K562 (cell line): Measurements from ENCODE around the gene SLCO3A1.

Experiments
- MEF2A ChIP-seq: IDR thresholded peaks from 2 replicates; pipeline ENCODE4 v1.6.1; 2011; ENCODE audit warnings: low read depth, mild to moderate bottlenecking, low read length, moderate library complexity; ENCODE audit not compliant: control insufficient read depth
- PHF8 ChIP-seq: fragments of 200-600 bp; sonication (generic); IDR thresholded peaks from 2 replicates; pipeline ENCODE4 v1.6.1; 2012; ENCODE audit warnings: mixed run types, mild to moderate bottlenecking, inconsistent platforms, low read length, moderate library complexity, borderline replicate concordance
- POLR2AphosphoS5 ChIP-seq: IDR thresholded peaks from 2 replicates; pipeline ENCODE4 v1.6.1; 2011; ENCODE audit warnings: mild to moderate bottlenecking, low read depth, low read length, moderate library complexity; ENCODE audit not compliant: control insufficient read depth, insufficient read depth
- SMC3 ChIP-seq: conservative IDR thresholded peaks from 2 replicates; pipeline ENCODE4 v1.6.1; 2011; ENCODE audit warnings: low read depth, low read length, improper control_type of control experiment; ENCODE audit not compliant: insufficient read depth
- TF ChIP-seq, protein P1 (sequence below), 3 experiments: IDR thresholded peaks in 2 of 3; conservative IDR thresholded peaks in 1 of 3; 2 replicates each; pipeline ENCODE4 v1.5.1; 2011 to 2012; ENCODE audit warnings: low read length in 3 of 3, mild to moderate bottlenecking in 3 of 3, control low read depth in 2 of 3, improper control_type of control experiment in 1 of 3, inconsistent platforms in 1 of 3, low read depth in 1 of 3, mixed read lengths in 1 of 3, moderate library complexity in 1 of 3; ENCODE audit not compliant: insufficient read depth in 2 of 3
- TF ChIP-seq, protein P2 (sequence below): sonication (generic); formaldehyde crosslinking; IDR thresholded peaks from 2 replicates; pipeline ENCODE4 v1.9.0; 2022; ENCODE audit warnings: mild to moderate bottlenecking, missing genetic modification reagents
- TF ChIP-seq, protein P3 (sequence below), 3 experiments: fragments of 200-800 bp in 1 of 3; fragments of 250-450 bp in 1 of 3; fragments of 450-650 bp in 1 of 3; sonication (Bioruptor Pico) in 1 of 3; sonication (Bioruptor generic) in 1 of 3; formaldehyde crosslinking in 1 of 3; IDR thresholded peaks; 2 replicates each; pipeline versions ENCODE4 v1.6.1 to v1.8.0; 2016 to 2022; ENCODE audit warnings: mild to moderate bottlenecking in 2 of 3, missing genetic modification characterization in 2 of 3, missing compliant biosample characterization in 1 of 3, moderate library complexity in 1 of 3

DNA sequence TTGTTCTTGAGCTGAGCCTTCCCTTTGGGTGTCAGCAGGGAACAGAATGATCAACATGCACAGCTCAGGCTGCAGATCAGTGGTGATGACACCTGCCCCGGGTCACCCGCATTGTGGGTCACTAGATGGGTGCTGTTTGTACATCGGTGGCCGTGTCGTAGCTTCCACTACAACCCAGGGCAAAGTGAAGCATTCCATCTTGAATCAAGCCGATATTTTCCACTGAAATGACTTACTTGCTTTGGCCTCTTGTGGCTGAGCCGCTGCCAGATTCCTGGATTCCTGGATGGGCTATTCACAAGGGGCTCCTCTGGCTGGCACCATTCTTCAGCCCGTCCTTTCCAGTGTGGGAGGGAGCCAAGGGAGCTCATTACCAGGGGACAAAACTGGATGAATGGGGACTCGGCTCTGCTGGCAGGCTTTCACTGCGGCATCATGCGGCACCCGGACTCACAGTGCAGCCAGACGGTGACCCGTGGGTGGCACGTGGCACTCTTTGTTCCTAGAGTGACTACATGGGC, 65.6 kb downstream of the SLCO3A1 start:
- TF ChIP-seq SMC3 (no peak), MEF2A (no peak), PHF8 (no peak), POLR2AphosphoS5 (no peak)
- TF ChIP-seq, protein P1, sequence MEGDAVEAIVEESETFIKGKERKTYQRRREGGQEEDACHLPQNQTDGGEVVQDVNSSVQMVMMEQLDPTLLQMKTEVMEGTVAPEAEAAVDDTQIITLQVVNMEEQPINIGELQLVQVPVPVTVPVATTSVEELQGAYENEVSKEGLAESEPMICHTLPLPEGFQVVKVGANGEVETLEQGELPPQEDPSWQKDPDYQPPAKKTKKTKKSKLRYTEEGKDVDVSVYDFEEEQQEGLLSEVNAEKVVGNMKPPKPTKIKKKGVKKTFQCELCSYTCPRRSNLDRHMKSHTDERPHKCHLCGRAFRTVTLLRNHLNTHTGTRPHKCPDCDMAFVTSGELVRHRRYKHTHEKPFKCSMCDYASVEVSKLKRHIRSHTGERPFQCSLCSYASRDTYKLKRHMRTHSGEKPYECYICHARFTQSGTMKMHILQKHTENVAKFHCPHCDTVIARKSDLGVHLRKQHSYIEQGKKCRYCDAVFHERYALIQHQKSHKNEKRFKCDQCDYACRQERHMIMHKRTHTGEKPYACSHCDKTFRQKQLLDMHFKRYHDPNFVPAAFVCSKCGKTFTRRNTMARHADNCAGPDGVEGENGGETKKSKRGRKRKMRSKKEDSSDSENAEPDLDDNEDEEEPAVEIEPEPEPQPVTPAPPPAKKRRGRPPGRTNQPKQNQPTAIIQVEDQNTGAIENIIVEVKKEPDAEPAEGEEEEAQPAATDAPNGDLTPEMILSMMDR (IDR thresholded peaks at IDR 0.05 in 2 of 3, conservative IDR thresholded peaks at IDR 0.05 in 1 of 3; ENCODE audit: insufficient read depth in 2 of 3, low read depth in 1 of 3, low read length in 3 of 3): no peak
- TF ChIP-seq, protein P2, sequence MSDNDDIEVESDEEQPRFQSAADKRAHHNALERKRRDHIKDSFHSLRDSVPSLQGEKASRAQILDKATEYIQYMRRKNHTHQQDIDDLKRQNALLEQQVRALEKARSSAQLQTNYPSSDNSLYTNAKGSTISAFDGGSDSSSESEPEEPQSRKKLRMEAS: no peak
- TF ChIP-seq, protein P3, sequence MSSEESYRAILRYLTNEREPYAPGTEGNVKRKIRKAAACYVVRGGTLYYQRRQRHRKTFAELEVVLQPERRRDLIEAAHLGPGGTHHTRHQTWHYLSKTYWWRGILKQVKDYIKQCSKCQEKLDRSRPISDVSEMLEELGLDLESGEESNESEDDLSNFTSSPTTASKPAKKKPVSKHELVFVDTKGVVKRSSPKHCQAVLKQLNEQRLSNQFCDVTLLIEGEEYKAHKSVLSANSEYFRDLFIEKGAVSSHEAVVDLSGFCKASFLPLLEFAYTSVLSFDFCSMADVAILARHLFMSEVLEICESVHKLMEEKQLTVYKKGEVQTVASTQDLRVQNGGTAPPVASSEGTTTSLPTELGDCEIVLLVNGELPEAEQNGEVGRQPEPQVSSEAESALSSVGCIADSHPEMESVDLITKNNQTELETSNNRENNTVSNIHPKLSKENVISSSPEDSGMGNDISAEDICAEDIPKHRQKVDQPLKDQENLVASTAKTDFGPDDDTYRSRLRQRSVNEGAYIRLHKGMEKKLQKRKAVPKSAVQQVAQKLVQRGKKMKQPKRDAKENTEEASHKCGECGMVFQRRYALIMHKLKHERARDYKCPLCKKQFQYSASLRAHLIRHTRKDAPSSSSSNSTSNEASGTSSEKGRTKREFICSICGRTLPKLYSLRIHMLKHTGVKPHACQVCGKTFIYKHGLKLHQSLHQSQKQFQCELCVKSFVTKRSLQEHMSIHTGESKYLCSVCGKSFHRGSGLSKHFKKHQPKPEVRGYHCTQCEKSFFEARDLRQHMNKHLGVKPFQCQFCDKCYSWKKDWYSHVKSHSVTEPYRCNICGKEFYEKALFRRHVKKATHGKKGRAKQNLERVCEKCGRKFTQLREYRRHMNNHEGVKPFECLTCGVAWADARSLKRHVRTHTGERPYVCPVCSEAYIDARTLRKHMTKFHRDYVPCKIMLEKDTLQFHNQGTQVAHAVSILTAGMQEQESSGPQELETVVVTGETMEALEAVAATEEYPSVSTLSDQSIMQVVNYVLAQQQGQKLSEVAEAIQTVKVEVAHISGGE (CRISPR knock-in tag; IDR thresholded peaks at IDR 0.05): no peak
